Adipocyte (in vitro differentiated cells): ENCODE results near the gene OR13H1.
"Not testable (repeated sequence)": the region's sequence is repeated elsewhere in the genome, so short reads cannot be mapped to it uniquely, and the experiment has no call there.

Source experiments
- DNase-seq: peaks from one replicate; pipeline ENCODE4 v3.0.0-alpha.2; 2015; ENCODE audit warnings: low read depth
- H3K27me3 ChIP-seq: replicated peaks from 2 replicates; pipeline ENCODE4 v1.7.0; 2013; ENCODE audit warnings: mild to moderate bottlenecking, low read length, moderate library complexity; ENCODE audit not compliant: control insufficient read depth, insufficient read depth
- H3K36me3 ChIP-seq: 2 replicates; pipeline ENCODE4 v1.7.0; 2013; ENCODE audit warnings: low read length, mild to moderate bottlenecking, moderate library complexity; ENCODE audit not compliant: control insufficient read depth, insufficient read depth, severe bottlenecking
- H3K4me1 ChIP-seq: 2 replicates; pipeline ENCODE4 v1.7.0; 2013; ENCODE audit warnings: mild to moderate bottlenecking, low read length, moderate library complexity; ENCODE audit not compliant: control insufficient read depth, insufficient read depth
- H3K4me3 ChIP-seq: 2 replicates; pipeline ENCODE4 v1.7.0; 2013; ENCODE audit warnings: mild to moderate bottlenecking, low read length, moderate library complexity
- H3K9ac ChIP-seq: 2 replicates; pipeline ENCODE4 v1.7.0; 2013; ENCODE audit warnings: mild to moderate bottlenecking, low read length, moderate library complexity
- H3K9me3 ChIP-seq: 2 replicates; pipeline ENCODE4 v1.7.0; 2013; ENCODE audit warnings: mild to moderate bottlenecking, low read length, moderate library complexity; ENCODE audit not compliant: control insufficient read depth

Gene OR13H1

GRCh38 chrX:131572372-131573014 lies 28.6 kb downstream of the OR13H1 start:
- no peak overlapping the region for H3K4me3 ChIP-seq
- H3K27me3 ChIP-seq, result peaks cover 4% of the 10 kb centered on the region
- no peak for DNase-seq
- H3K36me3 ChIP-seq, result no peaks in the 10 kb centered on the region
- peaks cover 7% of the 10 kb centered on the region for H3K9me3 ChIP-seq
- H3K9ac ChIP-seq, result no peak overlapping the region
- no peaks in the 10 kb centered on the region for H3K4me1 ChIP-seq

GRCh38 chrX:131577413-131577812 lies 33.5 kb downstream of the OR13H1 start:
- no peak overlapping the region for H3K4me3 ChIP-seq
- DNase-seq, result no peak
- H3K27me3 ChIP-seq, result peaks cover 6% of the 10 kb centered on the region
- H3K9me3 ChIP-seq, result no peaks in the 10 kb centered on the region
- H3K4me1 ChIP-seq, result no peaks in the 10 kb centered on the region
- no peak overlapping the region for H3K9ac ChIP-seq
- H3K36me3 ChIP-seq, result no peaks in the 10 kb centered on the region

DNA sequence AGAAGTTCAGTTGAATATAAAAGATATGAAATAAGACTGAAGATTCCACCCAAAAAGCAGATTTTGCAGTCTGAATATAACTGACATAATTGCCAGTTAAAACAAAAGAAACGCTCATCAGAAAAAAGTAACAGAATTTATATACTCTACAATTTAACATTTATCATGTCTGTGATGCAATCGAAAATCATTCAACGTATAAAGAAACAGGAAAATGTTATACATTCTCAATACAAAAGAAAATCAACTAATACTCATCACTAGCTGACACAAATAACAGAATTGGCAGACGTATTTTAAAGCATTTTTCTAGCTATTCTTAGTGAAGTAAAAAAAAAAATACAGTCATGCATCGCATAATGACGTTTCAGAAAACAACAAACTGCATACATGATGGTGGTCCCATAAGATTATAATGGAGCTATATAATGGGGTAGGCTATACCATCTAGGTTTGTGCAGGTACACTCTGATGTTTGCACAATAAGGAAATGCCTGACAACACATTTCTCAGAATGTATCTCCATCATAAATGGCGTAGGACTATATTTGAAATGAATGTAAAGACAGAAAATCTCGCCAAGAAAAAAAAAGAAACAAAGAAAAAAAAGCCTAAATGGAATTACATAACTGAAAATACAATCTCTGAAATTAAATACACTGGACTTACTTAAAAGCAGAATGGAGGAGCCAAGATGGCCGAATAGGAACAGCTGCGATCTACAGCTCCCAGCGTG lies 34.3 kb downstream of the OR13H1 start:
- DNase-seq, result no peak
- Histone ChIP-seq H3K9me3 (no peaks in the 10 kb centered on the region), H3K36me3 (no peaks in the 10 kb centered on the region), H3K4me3 (no peak overlapping the region), H3K4me1 (no peaks in the 10 kb centered on the region), H3K27me3 (peaks cover 6% of the 10 kb centered on the region), H3K9ac (no peak overlapping the region)

DNA sequence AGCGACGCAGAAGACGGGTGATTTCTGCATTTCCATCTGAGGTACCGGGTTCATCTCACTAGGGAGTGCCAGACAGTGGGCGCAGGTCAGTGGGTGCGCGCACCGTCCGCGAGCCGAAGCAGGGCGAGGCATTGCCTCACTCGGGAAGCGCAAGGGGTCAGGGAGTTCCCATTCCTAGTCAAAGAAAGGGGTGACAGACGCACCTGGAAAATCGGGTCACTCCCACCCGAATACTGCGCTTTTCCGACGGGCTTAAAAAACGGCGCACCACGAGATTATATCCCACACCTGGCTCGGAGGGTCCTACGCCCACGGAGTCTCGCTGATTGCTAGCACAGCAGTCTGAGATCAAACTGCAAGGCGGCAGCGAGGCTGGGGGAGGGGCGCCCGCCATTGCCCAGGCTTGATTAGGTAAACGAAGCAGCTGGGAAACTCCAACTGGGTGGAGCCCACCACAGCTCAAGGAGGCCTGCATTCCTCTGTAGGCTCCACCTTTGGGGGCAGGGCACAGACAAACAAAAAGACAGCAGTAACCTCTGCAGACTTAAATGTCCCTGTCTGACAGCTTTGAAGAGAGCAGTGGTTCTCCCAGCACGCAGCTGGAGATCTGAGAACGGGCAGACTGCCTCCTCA lies 35.0 kb downstream of the OR13H1 start:
- not testable (repeated sequence) for H3K4me3 ChIP-seq, DNase-seq, H3K9ac ChIP-seq, H3K9me3 ChIP-seq, H3K27me3 ChIP-seq, H3K4me1 ChIP-seq, H3K36me3 ChIP-seq

DNA sequence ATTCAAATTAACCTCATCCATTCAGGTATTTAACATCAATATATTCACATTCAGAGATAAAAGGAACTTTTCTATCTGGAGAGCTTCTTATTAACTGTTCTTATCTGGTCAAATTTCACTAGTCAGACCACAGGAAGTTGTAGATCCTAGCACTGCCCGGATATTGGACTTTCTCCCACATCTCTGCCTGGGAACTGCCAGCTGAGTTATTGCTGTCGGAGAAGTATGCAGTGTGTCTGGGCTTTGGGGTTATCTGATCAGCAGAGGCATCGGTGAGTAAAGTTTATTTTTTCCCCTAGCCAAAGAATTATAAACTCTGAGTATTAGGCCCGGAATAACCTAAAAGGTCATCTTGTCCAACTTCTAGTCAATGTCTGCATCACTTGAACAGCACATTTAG lies 45.1 kb downstream of the OR13H1 start:
- no peak for DNase-seq
- Histone ChIP-seq H3K4me1 (no peaks in the 10 kb centered on the region), H3K9ac (no peak overlapping the region), H3K27me3 (peaks cover 9% of the 10 kb centered on the region), H3K9me3 (no peaks in the 10 kb centered on the region), H3K4me3 (no peak overlapping the region), H3K36me3 (no peaks in the 10 kb centered on the region)
